HEK293 (cell line): ENCODE data around the gene BCR.

ENCODE experiments used
- CTCF ChIP-seq: fragments of 450-650 bp; formaldehyde crosslinking; IDR thresholded peaks from 2 replicates; pipeline ENCODE4 v1.5.1; 2016; ENCODE audit warnings: missing biosample characterization, missing genetic modification characterization
- EGR2 ChIP-seq: fragments of 450-650 bp; formaldehyde crosslinking; IDR thresholded peaks from 2 replicates; pipeline ENCODE4 v1.5.1; 2016; ENCODE audit warnings: low read depth, missing biosample characterization, missing genetic modification characterization
- ELK4 ChIP-seq: IDR thresholded peaks from 2 replicates; pipeline ENCODE4 v1.6.1; 2011; ENCODE audit warnings: mild to moderate bottlenecking, low read depth, low read length, borderline replicate concordance
- GLIS2 ChIP-seq: fragments of 450-650 bp; formaldehyde crosslinking; IDR thresholded peaks from 2 replicates; pipeline ENCODE4 v1.5.1; 2016; ENCODE audit warnings: missing biosample characterization, missing genetic modification characterization
- HOXD13 ChIP-seq: sonication (generic); formaldehyde crosslinking; IDR thresholded peaks from 2 replicates; pipeline ENCODE4 v1.8.0; 2022; ENCODE audit warnings: missing genetic modification reagents, borderline replicate concordance
- KLF17 ChIP-seq: fragments of 450-650 bp; formaldehyde crosslinking; IDR thresholded peaks from 2 replicates; pipeline ENCODE4 v1.5.1; 2016; ENCODE audit warnings: missing biosample characterization, missing genetic modification characterization
- MYNN ChIP-seq: fragments of 450-650 bp; formaldehyde crosslinking; IDR thresholded peaks from 2 replicates; pipeline ENCODE4 v1.5.1; 2016; ENCODE audit warnings: missing biosample characterization, missing genetic modification characterization, borderline replicate concordance
- PRDM1 ChIP-seq: fragments of 450-650 bp; formaldehyde crosslinking; IDR thresholded peaks from 2 replicates; pipeline ENCODE4; 2016; ENCODE audit warnings: missing biosample characterization, missing genetic modification characterization
- PRDM4 ChIP-seq: fragments of 450-650 bp; formaldehyde crosslinking; IDR thresholded peaks from 2 replicates; pipeline ENCODE4 v1.5.1; 2017; ENCODE audit warnings: missing biosample characterization, missing genetic modification characterization
- SCRT1 ChIP-seq: fragments of 450-650 bp; formaldehyde crosslinking; IDR thresholded peaks from 2 replicates; pipeline ENCODE4 v1.5.1; 2016; ENCODE audit warnings: missing biosample characterization, missing genetic modification characterization, borderline replicate concordance
- SCRT2 ChIP-seq: fragments of 450-650 bp; formaldehyde crosslinking; IDR thresholded peaks from 2 replicates; pipeline ENCODE4 v1.5.1; 2016; ENCODE audit warnings: missing biosample characterization, missing genetic modification characterization
- TCF7L2 ChIP-seq: IDR thresholded peaks from 2 replicates; pipeline ENCODE4 v1.6.1; 2011; ENCODE audit warnings: low read depth, mild to moderate bottlenecking, inconsistent platforms, low read length, moderate library complexity, borderline replicate concordance
- TRIM28 ChIP-seq: IDR thresholded peaks from 2 replicates; pipeline ENCODE4 v1.6.1; 2011; ENCODE audit warnings: low read length, control low read depth, borderline replicate concordance
- ZBTB7A ChIP-seq: fragments of 450-650 bp; formaldehyde crosslinking; IDR thresholded peaks from 2 replicates; pipeline ENCODE4 v1.5.1; 2016; ENCODE audit warnings: low read depth, missing biosample characterization, missing genetic modification characterization
- ZNF155 ChIP-seq: fragments of 450-650 bp; formaldehyde crosslinking; IDR thresholded peaks from 2 replicates; pipeline ENCODE4 v1.5.1; 2016; ENCODE audit warnings: missing biosample characterization, missing genetic modification characterization
- ZNF280D ChIP-seq: fragments of 450-650 bp; formaldehyde crosslinking; IDR thresholded peaks from 2 replicates; pipeline ENCODE4 v1.5.1; 2016; ENCODE audit warnings: missing biosample characterization, missing genetic modification characterization
- ZNF398 ChIP-seq: fragments of 450-650 bp; formaldehyde crosslinking; IDR thresholded peaks from 2 replicates; pipeline ENCODE4 v1.5.1; 2017; ENCODE audit warnings: missing biosample characterization, missing genetic modification characterization
- ZNF654 ChIP-seq: fragments of 450-650 bp; formaldehyde crosslinking; IDR thresholded peaks from 2 replicates; pipeline ENCODE4 v1.5.1; 2016; ENCODE audit warnings: low read depth, missing biosample characterization, missing genetic modification characterization
- ZNF692 ChIP-seq: fragments of 450-650 bp; formaldehyde crosslinking; IDR thresholded peaks from 2 replicates; pipeline ENCODE4 v1.5.1; 2016; ENCODE audit warnings: missing biosample characterization, missing genetic modification characterization
- ZNF843 ChIP-seq: fragments of 450-650 bp; formaldehyde crosslinking; IDR thresholded peaks from 2 replicates; pipeline ENCODE4 v1.5.1; 2016; ENCODE audit warnings: missing biosample characterization, missing genetic modification characterization
- ZSCAN23 ChIP-seq: fragments of 450-650 bp; formaldehyde crosslinking; IDR thresholded peaks from 2 replicates; pipeline ENCODE4 v1.5.1; 2016; ENCODE audit warnings: missing biosample characterization, missing genetic modification characterization
- TF ChIP-seq, protein P1 (sequence below): fragments of 450-650 bp; formaldehyde crosslinking; IDR thresholded peaks from 2 replicates; pipeline ENCODE4 v1.5.1; 2017; ENCODE audit warnings: missing biosample characterization, missing genetic modification characterization
- TF ChIP-seq, protein P2 (sequence below): fragments of 450-650 bp; formaldehyde crosslinking; IDR thresholded peaks from 2 replicates; pipeline ENCODE4 v1.5.1; 2016; ENCODE audit warnings: missing biosample characterization, missing genetic modification characterization

The BCR gene

DNA sequence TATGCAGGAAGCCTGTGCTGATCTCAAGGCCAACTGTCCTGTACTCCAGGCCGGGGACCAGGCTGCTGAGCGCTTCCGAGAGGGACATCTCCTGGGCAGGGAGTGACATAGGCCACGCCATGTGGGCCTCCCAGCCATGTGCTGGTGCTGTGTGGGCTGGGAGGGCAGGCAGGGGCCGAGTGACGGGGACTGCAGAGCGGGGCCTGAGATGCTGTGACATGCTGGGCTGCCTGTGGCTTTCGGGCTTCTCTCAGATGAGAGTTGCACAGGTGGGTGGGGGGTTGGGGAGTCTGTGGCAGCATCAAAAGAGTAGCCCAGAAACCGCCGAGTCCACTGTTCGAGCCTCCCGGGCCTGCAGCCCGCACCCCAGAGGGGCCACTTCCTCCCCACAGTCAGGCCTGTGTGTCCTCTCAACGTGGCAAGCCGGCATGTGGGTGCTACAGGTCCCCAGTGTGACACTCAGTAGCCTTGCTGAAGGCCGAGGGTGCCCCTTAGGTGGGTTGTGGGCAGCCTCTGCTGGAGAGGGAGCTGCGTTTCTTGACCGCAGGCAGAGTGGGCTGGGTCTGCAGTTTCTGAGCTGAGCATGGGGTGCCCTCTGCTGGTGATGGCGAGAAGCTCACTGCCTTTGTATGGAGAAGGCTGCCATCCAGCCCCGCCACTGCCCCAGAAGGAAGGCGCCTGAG lies 101.2 kb downstream of the BCR start (continued):
- peak; percentile 96 for TF ChIP-seq CTCF (tag by site-specific recombination)
- TF ChIP-seq, protein P1, sequence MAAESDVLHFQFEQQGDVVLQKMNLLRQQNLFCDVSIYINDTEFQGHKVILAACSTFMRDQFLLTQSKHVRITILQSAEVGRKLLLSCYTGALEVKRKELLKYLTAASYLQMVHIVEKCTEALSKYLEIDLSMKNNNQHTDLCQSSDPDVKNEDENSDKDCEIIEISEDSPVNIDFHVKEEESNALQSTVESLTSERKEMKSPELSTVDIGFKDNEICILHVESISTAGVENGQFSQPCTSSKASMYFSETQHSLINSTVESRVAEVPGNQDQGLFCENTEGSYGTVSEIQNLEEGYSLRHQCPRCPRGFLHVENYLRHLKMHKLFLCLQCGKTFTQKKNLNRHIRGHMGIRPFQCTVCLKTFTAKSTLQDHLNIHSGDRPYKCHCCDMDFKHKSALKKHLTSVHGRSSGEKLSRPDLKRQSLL (tag by site-specific recombination) = no peak
- no peak for TF ChIP-seq ZNF155 (tag by site-specific recombination)
- TF ChIP-seq GLIS2 (tag by site-specific recombination) = peak; percentile 30; the same call in 1 of the 2 replicates
- TF ChIP-seq TRIM28 = no peak
- no peak for TF ChIP-seq ELK4
- TF ChIP-seq EGR2 (tag by site-specific recombination) = peak; percentile 46; the same call in 1 of the 2 replicates
- TF ChIP-seq ZNF280D = no peak
- TF ChIP-seq SCRT1 (tag by site-specific recombination) = peak; percentile 77; the same call in 1 of the 2 replicates
- TF ChIP-seq KLF17 (tag by site-specific recombination) = 0 out of 2 replicates have a peak, but pooled peaks have one; percentile 27
- no peak for TF ChIP-seq ZSCAN23 (tag by site-specific recombination)
- no peak for TF ChIP-seq MYNN
- TF ChIP-seq ZNF398 (tag by site-specific recombination) = no peak
- TF ChIP-seq TCF7L2 = no peak
- TF ChIP-seq HOXD13 (CRISPR knock-in tag) = no peak
- 0 out of 2 replicates have a peak, but pooled peaks have one; percentile 14 for TF ChIP-seq ZNF692
- TF ChIP-seq, protein P2, sequence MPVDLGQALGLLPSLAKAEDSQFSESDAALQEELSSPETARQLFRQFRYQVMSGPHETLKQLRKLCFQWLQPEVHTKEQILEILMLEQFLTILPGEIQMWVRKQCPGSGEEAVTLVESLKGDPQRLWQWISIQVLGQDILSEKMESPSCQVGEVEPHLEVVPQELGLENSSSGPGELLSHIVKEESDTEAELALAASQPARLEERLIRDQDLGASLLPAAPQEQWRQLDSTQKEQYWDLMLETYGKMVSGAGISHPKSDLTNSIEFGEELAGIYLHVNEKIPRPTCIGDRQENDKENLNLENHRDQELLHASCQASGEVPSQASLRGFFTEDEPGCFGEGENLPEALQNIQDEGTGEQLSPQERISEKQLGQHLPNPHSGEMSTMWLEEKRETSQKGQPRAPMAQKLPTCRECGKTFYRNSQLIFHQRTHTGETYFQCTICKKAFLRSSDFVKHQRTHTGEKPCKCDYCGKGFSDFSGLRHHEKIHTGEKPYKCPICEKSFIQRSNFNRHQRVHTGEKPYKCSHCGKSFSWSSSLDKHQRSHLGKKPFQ = no peak
- peak; percentile 96 for TF ChIP-seq PRDM4 (tag by site-specific recombination)
- no peak for TF ChIP-seq ZNF843 (tag by site-specific recombination)
- peak; percentile 83 for TF ChIP-seq ZNF654
- no peak for TF ChIP-seq PRDM1 (tag by site-specific recombination)
- TF ChIP-seq ZBTB7A = no peak
- TF ChIP-seq SCRT2 (tag by site-specific recombination) = peak; percentile 64
